Measurements from ENCODE around the gene SLC32A1. TPM values are rescaled to one million over a fixed set of nuclear protein-coding genes. Genes with fewer than 3 reads are reported as not detected.

SLC32A1 gene
- total and polyA plus RNA-seq, 2 of the 13 experiments (the other 11 are each of a cell fraction or from before 2014, with no cell fraction given) = not detected

GRCh38 chr20:38730989-38731737 is 6.9 kb downstream of the SLC32A1 start (continued):
- TF ChIP-seq NFE2L1 (CRISPR knock-in tag; IDR thresholded peaks at IDR 0.05; ENCODE audit: borderline replicate concordance) (peak; percentile 62; the same call in 1 of the 2 replicates), ZNF792 (CRISPR knock-in tag; IDR thresholded peaks at IDR 0.05) (no peak), PBX2 (CRISPR knock-in tag; IDR thresholded peaks at IDR 0.05) (no peak), ZNF121 (CRISPR knock-in tag; IDR thresholded peaks at IDR 0.05) (no peak), GATAD1 (CRISPR knock-in tag; IDR thresholded peaks at IDR 0.05) (0 out of 2 replicates have a peak, but pooled peaks have one; percentile 44), ERF (CRISPR knock-in tag; IDR thresholded peaks at IDR 0.05) (no peak; the same call in 1 of the 2 replicates), ZNF557 (CRISPR knock-in tag; IDR thresholded peaks at IDR 0.05) (no peak), RBM39 (IDR thresholded peaks at IDR 0.05; ENCODE audit: low read depth, low read length, poor library complexity, severe bottlenecking) (peak; percentile 88), TFAP4 (IDR thresholded peaks at IDR 0.05; ENCODE audit: borderline replicate concordance, low read depth) (no peak), ZNF142 (CRISPR knock-in tag; IDR thresholded peaks at IDR 0.05) (no peak), FOXP1 (IDR thresholded peaks at IDR 0.05) (no peak), FOXP1 (CRISPR knock-in tag; IDR thresholded peaks at IDR 0.05) (no peak), ZNF605 (CRISPR knock-in tag; IDR thresholded peaks at IDR 0.05) (0 out of 2 replicates have a peak, but pooled peaks have one; percentile 46), PHF5A (CRISPR knock-in tag; IDR thresholded peaks at IDR 0.05; ENCODE audit: low read depth, unreplicated experiment) (no peak), ISX (CRISPR knock-in tag; conservative IDR thresholded peaks at IDR 0.05) (no peak), ZSCAN21 (CRISPR knock-in tag; IDR thresholded peaks at IDR 0.05; ENCODE audit: borderline replicate concordance) (no peak), TBL1XR1 (IDR thresholded peaks at IDR 0.05; ENCODE audit: borderline replicate concordance, low read length, partially characterized antibody) (no peak), ARNTL (CRISPR knock-in tag; IDR thresholded peaks at IDR 0.05) (no peak), ZNF761 (CRISPR knock-in tag; conservative IDR thresholded peaks at IDR 0.05) (no peak; the same call in 1 of the 2 replicates)
- TF ChIP-seq, protein P1, sequence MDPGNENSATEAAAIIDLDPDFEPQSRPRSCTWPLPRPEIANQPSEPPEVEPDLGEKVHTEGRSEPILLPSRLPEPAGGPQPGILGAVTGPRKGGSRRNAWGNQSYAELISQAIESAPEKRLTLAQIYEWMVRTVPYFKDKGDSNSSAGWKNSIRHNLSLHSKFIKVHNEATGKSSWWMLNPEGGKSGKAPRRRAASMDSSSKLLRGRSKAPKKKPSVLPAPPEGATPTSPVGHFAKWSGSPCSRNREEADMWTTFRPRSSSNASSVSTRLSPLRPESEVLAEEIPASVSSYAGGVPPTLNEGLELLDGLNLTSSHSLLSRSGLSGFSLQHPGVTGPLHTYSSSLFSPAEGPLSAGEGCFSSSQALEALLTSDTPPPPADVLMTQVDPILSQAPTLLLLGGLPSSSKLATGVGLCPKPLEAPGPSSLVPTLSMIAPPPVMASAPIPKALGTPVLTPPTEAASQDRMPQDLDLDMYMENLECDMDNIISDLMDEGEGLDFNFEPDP (CRISPR knock-in tag; conservative IDR thresholded peaks at IDR 0.05) = no peak
